ENCODE measurements around the gene GBP1. TPM values are rescaled to one million over a fixed set of nuclear protein-coding genes. Genes with fewer than 3 reads are reported as not detected.

The GBP1 gene
- total and polyA plus RNA-seq, 2 donors (not counting 1 experiment from before 2014, with no cell fraction given) = 45.6 to 74.2 TPM

GRCh38 chr1:89112871-89113613, 48.0 kb upstream of the GBP1 start:
- Histone ChIP-seq H3K9me3 (ENCODE audit: control insufficient read depth, insufficient read depth, low read depth, low read length) (no peaks in the 10 kb centered on the region), H3K27me3 (ENCODE audit: control insufficient read depth, insufficient read depth, low read length) (no peaks in the 10 kb centered on the region), H3K27ac (ENCODE audit: insufficient read depth, low read length) (no peak overlapping the region), H3K4me3 (replicated peaks in 1 of 4; ENCODE audit: control extremely low read depth in 1 of 4, insufficient read depth in 1 of 4, low read depth in 3 of 4, low read length in 4 of 4) (no peak overlapping the region), H3K79me2 (ENCODE audit: control insufficient read depth, insufficient read depth, low read length) (no peaks in the 10 kb centered on the region), H3K4me1 (ENCODE audit: control insufficient read depth, extremely low read depth, insufficient read depth, low read length) (no peaks in the 10 kb centered on the region), H3K9ac (ENCODE audit: insufficient read depth, low read length) (no peak overlapping the region), H3K4me2 (ENCODE audit: extremely low read depth, insufficient read depth, low read length) (no peak overlapping the region), H2AFZ (ENCODE audit: low read length) (no peak overlapping the region), H3K36me3 (ENCODE audit: control insufficient read depth, insufficient read depth, low read length) (peaks cover 2% of the 10 kb centered on the region), H4K20me1 (ENCODE audit: control insufficient read depth, extremely low read depth, insufficient read depth, low read length) (no peaks in the 10 kb centered on the region)
- no peak for TF ChIP-seq EZH2 (IDR thresholded peaks at IDR 0.05; ENCODE audit: low read length, missing control alignments)
- no peak for TF ChIP-seq CTCF (conservative IDR thresholded peaks at IDR 0.05 in 1 of 2, IDR thresholded peaks at IDR 0.05 in 1 of 2; ENCODE audit: low read depth in 1 of 2, low read length in 2 of 2)
- DNase-seq (ENCODE audit: low read depth in 2 of 2) = no peak

- H3K36me3 ChIP-seq (ENCODE audit: control insufficient read depth, insufficient read depth, low read length) = no peaks in the 10 kb centered on the region
- H4K20me1 ChIP-seq (ENCODE audit: control insufficient read depth, extremely low read depth, insufficient read depth, low read length) = no peaks in the 10 kb centered on the region
- H2AFZ ChIP-seq (ENCODE audit: low read length) = no peak overlapping the region
- H3K4me2 ChIP-seq (ENCODE audit: extremely low read depth, insufficient read depth, low read length) = no peak overlapping the region
- TF ChIP-seq EZH2 (IDR thresholded peaks at IDR 0.05; ENCODE audit: low read length, missing control alignments) (no peak), CTCF (conservative IDR thresholded peaks at IDR 0.05 in 1 of 2, IDR thresholded peaks at IDR 0.05 in 1 of 2; ENCODE audit: low read depth in 1 of 2, low read length in 2 of 2) (no peak)
- no peak overlapping the region for H3K4me3 ChIP-seq (replicated peaks in 1 of 4; ENCODE audit: control extremely low read depth in 1 of 4, insufficient read depth in 1 of 4, low read depth in 3 of 4, low read length in 4 of 4)
- no peak overlapping the region for H3K27ac ChIP-seq (ENCODE audit: insufficient read depth, low read length)
- no peaks in the 10 kb centered on the region for H3K27me3 ChIP-seq (ENCODE audit: control insufficient read depth, insufficient read depth, low read length)
- no peaks in the 10 kb centered on the region for H3K9me3 ChIP-seq (ENCODE audit: control insufficient read depth, insufficient read depth, low read depth, low read length)
- DNase-seq (ENCODE audit: low read depth in 2 of 2) = no peak
- H3K4me1 ChIP-seq (ENCODE audit: control insufficient read depth, extremely low read depth, insufficient read depth, low read length) = no peaks in the 10 kb centered on the region
- H3K79me2 ChIP-seq (ENCODE audit: control insufficient read depth, insufficient read depth, low read length) = no peaks in the 10 kb centered on the region
- no peak overlapping the region for H3K9ac ChIP-seq (ENCODE audit: insufficient read depth, low read length)
Observed at GRCh38 chr1:89104687-89105086, 39.7 kb upstream of the GBP1 start.

GRCh38 chr1:89104147-89104546, 39.1 kb upstream of the GBP1 start:
- Histone ChIP-seq H3K36me3 (ENCODE audit: control insufficient read depth, insufficient read depth, low read length) (no peaks in the 10 kb centered on the region), H3K79me2 (ENCODE audit: control insufficient read depth, insufficient read depth, low read length) (no peaks in the 10 kb centered on the region), H2AFZ (ENCODE audit: low read length) (no peak overlapping the region), H3K4me3 (replicated peaks in 1 of 4; ENCODE audit: control extremely low read depth in 1 of 4, insufficient read depth in 1 of 4, low read depth in 3 of 4, low read length in 4 of 4) (no peak overlapping the region), H3K27me3 (ENCODE audit: control insufficient read depth, insufficient read depth, low read length) (no peaks in the 10 kb centered on the region), H3K9ac (ENCODE audit: insufficient read depth, low read length) (no peak overlapping the region), H3K27ac (ENCODE audit: insufficient read depth, low read length) (no peak overlapping the region), H3K9me3 (ENCODE audit: control insufficient read depth, insufficient read depth, low read depth, low read length) (no peaks in the 10 kb centered on the region), H3K4me2 (ENCODE audit: extremely low read depth, insufficient read depth, low read length) (no peak overlapping the region), H3K4me1 (ENCODE audit: control insufficient read depth, extremely low read depth, insufficient read depth, low read length) (no peaks in the 10 kb centered on the region), H4K20me1 (ENCODE audit: control insufficient read depth, extremely low read depth, insufficient read depth, low read length) (no peaks in the 10 kb centered on the region)
- peak in 1 of 2 donors; percentile 6 for DNase-seq (ENCODE audit: low read depth in 2 of 2)
- TF ChIP-seq EZH2 (IDR thresholded peaks at IDR 0.05; ENCODE audit: low read length, missing control alignments) (no peak), CTCF (conservative IDR thresholded peaks at IDR 0.05 in 1 of 2, IDR thresholded peaks at IDR 0.05 in 1 of 2; ENCODE audit: low read depth in 1 of 2, low read length in 2 of 2) (no peak)
